ENCODE data around the gene AP3B2.

The AP3B2 gene

DNA sequence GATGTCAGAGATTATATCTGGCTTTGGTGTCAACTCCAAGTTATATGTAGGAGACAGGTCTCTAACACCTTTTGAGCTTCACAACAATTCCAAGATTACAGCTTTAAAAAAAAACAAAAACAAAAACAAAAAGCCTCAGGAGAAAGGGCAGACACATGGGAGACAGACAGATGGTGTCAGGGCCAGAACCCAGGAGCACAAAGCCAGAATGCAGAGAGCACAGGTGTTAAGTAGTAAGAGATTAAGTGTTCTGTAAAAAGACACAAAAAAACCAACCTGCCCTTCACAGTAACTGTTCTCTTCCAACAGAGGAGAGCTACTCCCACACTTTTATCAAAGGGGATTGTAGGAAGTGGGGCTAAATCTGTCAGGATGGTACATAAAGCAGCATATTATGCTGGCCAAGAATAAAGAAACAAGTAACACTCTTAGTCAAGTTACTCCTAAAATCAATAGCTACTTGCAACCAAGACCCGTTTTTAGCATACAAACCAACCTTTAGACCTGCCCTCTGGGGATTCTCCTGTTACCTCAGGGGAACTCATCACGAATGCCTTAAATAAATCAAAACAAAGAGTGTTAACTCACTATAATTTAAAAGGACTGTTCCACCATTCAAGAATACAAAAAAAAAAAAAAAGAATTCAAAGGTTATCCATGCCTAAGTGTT lies 68.4 kb downstream of the AP3B2 start:
- TF ChIP-seq, protein P1, sequence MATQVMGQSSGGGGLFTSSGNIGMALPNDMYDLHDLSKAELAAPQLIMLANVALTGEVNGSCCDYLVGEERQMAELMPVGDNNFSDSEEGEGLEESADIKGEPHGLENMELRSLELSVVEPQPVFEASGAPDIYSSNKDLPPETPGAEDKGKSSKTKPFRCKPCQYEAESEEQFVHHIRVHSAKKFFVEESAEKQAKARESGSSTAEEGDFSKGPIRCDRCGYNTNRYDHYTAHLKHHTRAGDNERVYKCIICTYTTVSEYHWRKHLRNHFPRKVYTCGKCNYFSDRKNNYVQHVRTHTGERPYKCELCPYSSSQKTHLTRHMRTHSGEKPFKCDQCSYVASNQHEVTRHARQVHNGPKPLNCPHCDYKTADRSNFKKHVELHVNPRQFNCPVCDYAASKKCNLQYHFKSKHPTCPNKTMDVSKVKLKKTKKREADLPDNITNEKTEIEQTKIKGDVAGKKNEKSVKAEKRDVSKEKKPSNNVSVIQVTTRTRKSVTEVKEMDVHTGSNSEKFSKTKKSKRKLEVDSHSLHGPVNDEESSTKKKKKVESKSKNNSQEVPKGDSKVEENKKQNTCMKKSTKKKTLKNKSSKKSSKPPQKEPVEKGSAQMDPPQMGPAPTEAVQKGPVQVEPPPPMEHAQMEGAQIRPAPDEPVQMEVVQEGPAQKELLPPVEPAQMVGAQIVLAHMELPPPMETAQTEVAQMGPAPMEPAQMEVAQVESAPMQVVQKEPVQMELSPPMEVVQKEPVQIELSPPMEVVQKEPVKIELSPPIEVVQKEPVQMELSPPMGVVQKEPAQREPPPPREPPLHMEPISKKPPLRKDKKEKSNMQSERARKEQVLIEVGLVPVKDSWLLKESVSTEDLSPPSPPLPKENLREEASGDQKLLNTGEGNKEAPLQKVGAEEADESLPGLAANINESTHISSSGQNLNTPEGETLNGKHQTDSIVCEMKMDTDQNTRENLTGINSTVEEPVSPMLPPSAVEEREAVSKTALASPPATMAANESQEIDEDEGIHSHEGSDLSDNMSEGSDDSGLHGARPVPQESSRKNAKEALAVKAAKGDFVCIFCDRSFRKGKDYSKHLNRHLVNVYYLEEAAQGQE (IDR thresholded peaks at IDR 0.05; ENCODE audit: insufficient replicate concordance, low read depth) = no peak
- TF ChIP-seq, protein P2, sequence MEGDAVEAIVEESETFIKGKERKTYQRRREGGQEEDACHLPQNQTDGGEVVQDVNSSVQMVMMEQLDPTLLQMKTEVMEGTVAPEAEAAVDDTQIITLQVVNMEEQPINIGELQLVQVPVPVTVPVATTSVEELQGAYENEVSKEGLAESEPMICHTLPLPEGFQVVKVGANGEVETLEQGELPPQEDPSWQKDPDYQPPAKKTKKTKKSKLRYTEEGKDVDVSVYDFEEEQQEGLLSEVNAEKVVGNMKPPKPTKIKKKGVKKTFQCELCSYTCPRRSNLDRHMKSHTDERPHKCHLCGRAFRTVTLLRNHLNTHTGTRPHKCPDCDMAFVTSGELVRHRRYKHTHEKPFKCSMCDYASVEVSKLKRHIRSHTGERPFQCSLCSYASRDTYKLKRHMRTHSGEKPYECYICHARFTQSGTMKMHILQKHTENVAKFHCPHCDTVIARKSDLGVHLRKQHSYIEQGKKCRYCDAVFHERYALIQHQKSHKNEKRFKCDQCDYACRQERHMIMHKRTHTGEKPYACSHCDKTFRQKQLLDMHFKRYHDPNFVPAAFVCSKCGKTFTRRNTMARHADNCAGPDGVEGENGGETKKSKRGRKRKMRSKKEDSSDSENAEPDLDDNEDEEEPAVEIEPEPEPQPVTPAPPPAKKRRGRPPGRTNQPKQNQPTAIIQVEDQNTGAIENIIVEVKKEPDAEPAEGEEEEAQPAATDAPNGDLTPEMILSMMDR (IDR thresholded peaks at IDR 0.05; ENCODE audit: insufficient read depth, low read length) = no peak
- TF ChIP-seq GABPA (IDR thresholded peaks at IDR 0.05; ENCODE audit: low read depth) (no peak), SPI1 (IDR thresholded peaks at IDR 0.05; ENCODE audit: borderline replicate concordance, low read depth) (no peak), POLR2AphosphoS5 (IDR thresholded peaks at IDR 0.05; ENCODE audit: low read depth) (no peak)
- Histone ChIP-seq H3K27me3 (ENCODE audit: insufficient read depth, poor library complexity, severe bottlenecking) (peaks cover 30% of the 10 kb centered on the region), H3K4me3 (replicated peaks; ENCODE audit: insufficient read depth, low read length) (no peak overlapping the region), H3K27ac (replicated peaks) (no peak overlapping the region)
- DNase-seq (ENCODE audit: low read depth in 1 of 2, low spot score in 1 of 2) = no peak

DNA sequence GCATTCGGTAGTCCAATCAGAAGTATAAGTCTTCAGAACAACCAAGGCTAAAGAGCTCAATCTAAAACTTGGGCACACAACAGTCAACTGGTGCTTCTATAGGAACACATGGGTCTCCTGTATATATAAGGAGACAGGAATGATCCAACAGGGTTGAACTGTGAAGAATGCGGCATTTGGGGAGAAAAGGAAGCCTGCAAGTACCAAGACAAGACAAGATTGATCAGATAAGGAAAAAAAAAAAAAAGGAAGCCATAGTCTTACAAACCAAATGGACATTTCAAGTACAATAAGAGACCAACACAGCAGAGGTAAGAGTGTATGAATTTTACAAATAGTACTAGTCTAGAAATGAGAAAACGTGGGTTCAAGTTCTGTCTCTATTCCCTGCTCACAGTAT lies 69.0 kb downstream of the AP3B2 start:
- Histone ChIP-seq H3K4me3 (replicated peaks; ENCODE audit: insufficient read depth, low read length) (no peak overlapping the region), H3K27me3 (ENCODE audit: insufficient read depth, poor library complexity, severe bottlenecking) (peaks cover 32% of the 10 kb centered on the region), H3K27ac (replicated peaks) (no peak overlapping the region)
- TF ChIP-seq SPI1 (IDR thresholded peaks at IDR 0.05; ENCODE audit: borderline replicate concordance, low read depth) = no peak
- TF ChIP-seq, protein P2 (IDR thresholded peaks at IDR 0.05; ENCODE audit: insufficient read depth, low read length) = no peak
- TF ChIP-seq GABPA (IDR thresholded peaks at IDR 0.05; ENCODE audit: low read depth) = no peak
- TF ChIP-seq, protein P1 (IDR thresholded peaks at IDR 0.05; ENCODE audit: insufficient replicate concordance, low read depth) = no peak
- no peak for TF ChIP-seq POLR2AphosphoS5 (IDR thresholded peaks at IDR 0.05; ENCODE audit: low read depth)
- no peak for DNase-seq (ENCODE audit: low read depth in 1 of 2, low spot score in 1 of 2)

DNA sequence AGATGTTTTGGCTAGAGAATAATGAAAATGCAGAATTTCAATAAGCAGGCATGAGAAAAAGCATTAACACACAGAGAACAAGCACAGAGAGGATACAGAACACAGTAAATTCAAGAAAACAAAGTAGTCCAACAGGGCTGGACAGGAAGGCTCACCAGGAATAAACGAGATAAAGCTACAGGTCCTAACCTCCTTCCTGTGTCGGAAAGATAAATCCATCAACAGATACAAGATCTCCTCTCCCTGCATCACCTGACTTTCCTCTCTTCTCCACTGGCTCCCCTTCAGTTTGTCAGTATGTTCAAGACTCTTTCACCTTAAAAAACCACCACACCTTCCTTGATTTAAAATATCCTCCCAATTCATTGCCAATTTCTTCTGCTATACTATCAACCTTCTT lies 73.9 kb downstream of the AP3B2 start:
- H3K27me3 ChIP-seq (ENCODE audit: insufficient read depth, poor library complexity, severe bottlenecking) = peaks cover 14% of the 10 kb centered on the region
- no peak overlapping the region for H3K27ac ChIP-seq (replicated peaks)
- DNase-seq (ENCODE audit: low read depth in 1 of 2, low spot score in 1 of 2) = no peak
- TF ChIP-seq, protein P1 (IDR thresholded peaks at IDR 0.05; ENCODE audit: insufficient replicate concordance, low read depth) = no peak
- TF ChIP-seq SPI1 (IDR thresholded peaks at IDR 0.05; ENCODE audit: borderline replicate concordance, low read depth) (no peak), GABPA (IDR thresholded peaks at IDR 0.05; ENCODE audit: low read depth) (no peak), POLR2AphosphoS5 (IDR thresholded peaks at IDR 0.05; ENCODE audit: low read depth) (no peak)
- TF ChIP-seq, protein P2 (IDR thresholded peaks at IDR 0.05; ENCODE audit: insufficient read depth, low read length) = no peak
- no peak overlapping the region for H3K4me3 ChIP-seq (replicated peaks; ENCODE audit: insufficient read depth, low read length)

All from HL-60 (cell line).